CD4-positive, alpha-beta memory T cell (primary cell): ENCODE results near the gene REEP3. TPM values are rescaled to one million over a fixed set of nuclear protein-coding genes. Genes with fewer than 3 reads are reported as not detected.
A peak's percentile ranks its signal among the peaks of the same experiment; 100 is the strongest.
"Not testable (repeated sequence)": the region's sequence is repeated elsewhere in the genome, so short reads cannot be mapped to it uniquely, and the experiment has no call there.

Experiments used
- CTCF ChIA-PET: fragments of 350-600 bp; sonication (Branson Sonifier 250); formaldehyde crosslinking; loops from one replicate; lab custom pipeline; 2021; ENCODE audit warnings: inconsistent platforms; ENCODE audit not compliant: partially characterized antibody; lab: Charles Lee
- POLR2A ChIA-PET: fragments of 350-600 bp; sonication (Branson Sonifier 250); formaldehyde crosslinking; loops from one replicate; lab custom pipeline; 2021; ENCODE audit not compliant: partially characterized antibody; lab: Charles Lee
- DNase-seq, 5 donors: peaks; one replicate each; pipeline versions ENCODE4 v3.0.0 to v3.0.0-alpha.2; 2020 to 2022; ENCODE audit warnings: mixed read lengths in 1 of 5
- H3K27ac ChIP-seq: one replicate; pipeline ENCODE4 v1.7.0; 2013; ENCODE audit warnings: low read depth, low read length
- H3K27me3 ChIP-seq: 2 replicates; pipeline ENCODE4 v1.7.0; 2013; ENCODE audit warnings: mild to moderate bottlenecking, low read length, moderate library complexity; ENCODE audit not compliant: insufficient read depth
- H3K36me3 ChIP-seq: 2 replicates; pipeline ENCODE4 v1.7.0; 2013; ENCODE audit warnings: mild to moderate bottlenecking, low read length, moderate library complexity; ENCODE audit not compliant: insufficient read depth
- H3K4me1 ChIP-seq: 2 replicates; pipeline ENCODE4 v1.7.0; 2013; ENCODE audit warnings: mild to moderate bottlenecking, low read length, moderate library complexity; ENCODE audit not compliant: insufficient read depth
- H3K4me3 ChIP-seq, 2 donors: one replicate each; pipeline ENCODE4 v1.7.0; 2013; ENCODE audit warnings: low read length in 2 of 2, mild to moderate bottlenecking in 1 of 2
- H3K9me3 ChIP-seq, 2 donors: one replicate each; pipeline ENCODE4 v1.7.0; 2013; ENCODE audit warnings: low read length in 2 of 2, control low read depth in 1 of 2; ENCODE audit not compliant: control insufficient read depth in 1 of 2
- H3K27ac Mint-ChIP-seq, 7 donors: one replicate each; pipeline ENCODE4 v1.8.0; 2020 to 2021; ENCODE audit warnings: mixed read lengths in 7 of 7, mild to moderate bottlenecking in 6 of 7, inconsistent platforms in 3 of 7, moderate library complexity in 3 of 7
- H3K27me3 Mint-ChIP-seq, 2 donors: one replicate each; pipeline ENCODE4 v1.8.0; 2020 to 2021; ENCODE audit warnings: mixed read lengths in 2 of 2
- H3K36me3 Mint-ChIP-seq, 2 donors: one replicate each; pipeline ENCODE4 v1.8.0; 2020 to 2021; ENCODE audit warnings: mixed read lengths in 2 of 2, inconsistent platforms in 1 of 2, mild to moderate bottlenecking in 1 of 2
- H3K4me1 Mint-ChIP-seq, 4 donors: one replicate each; pipeline ENCODE4 v1.8.0; 2020 to 2021; ENCODE audit warnings: mixed read lengths in 4 of 4, mild to moderate bottlenecking in 1 of 4
- H3K4me3 Mint-ChIP-seq, 8 donors: one replicate each; pipeline ENCODE4 v1.8.0; 2020 to 2021; ENCODE audit warnings: mixed read lengths in 8 of 8, mild to moderate bottlenecking in 7 of 8, moderate library complexity in 6 of 8, inconsistent platforms in 3 of 8
- H3K9me3 Mint-ChIP-seq, 8 donors: one replicate each; pipeline ENCODE4 v1.8.0; 2020 to 2021; ENCODE audit warnings: mixed read lengths in 8 of 8, mild to moderate bottlenecking in 5 of 8, inconsistent platforms in 3 of 8, moderate library complexity in 1 of 8
- intact Hi-C: fragments of 100-400 bp; cut with micrococcal nuclease; formaldehyde crosslinking; loops from one replicate; pipeline ENCODE4 v1.15.1; 2023
- polyA plus RNA-seq, 2 donors: library from polyadenylated mRNA; unstranded; fragments of 300-500 nt; fragmentation: Illumina TruSeq; gene quantifications; one replicate each; pipeline ENCODE4 v1.2.3, GENCODE V29; 2021
- total RNA-seq, 2 experiments: library from RNA; stranded (reverse); gene quantifications; one replicate each; pipeline ENCODE4 v1.2.3, GENCODE V29; 2021

REEP3 gene
- total and polyA plus RNA-seq, 4 experiments from 2014 or later = 15.3 to 23.8 (median 18.7) TPM

- H3K36me3 ChIP-seq = no peaks in the 10 kb centered on the region
- H3K27me3 ChIP-seq = no peaks in the 10 kb centered on the region
- H3K27ac ChIP-seq = no peak overlapping the region
- intact Hi-C loops = no loop called here
- H3K4me1 ChIP-seq = no peaks in the 10 kb centered on the region
- H3K4me1 Mint-ChIP-seq = peaks cover 6 to 25% (median 11%) of the 10 kb centered on the region in 4 donors
- H3K4me3 ChIP-seq = no peak overlapping the region
- H3K9me3 Mint-ChIP-seq = no peaks in the 10 kb centered on the region
- no peaks in the 10 kb centered on the region for H3K27me3 Mint-ChIP-seq
- H3K36me3 Mint-ChIP-seq = peaks cover 14 to 16% of the 10 kb centered on the region in 2 donors
- no peak overlapping the region for H3K27ac Mint-ChIP-seq
- ChIA-PET POLR2A (no interaction called here), CTCF (interaction anchor here (2.3 kb wide), 1 partner anchor 330 kb away, joined by 6 read pairs; no protein-coding TSS in a partner anchor)
- H3K4me3 Mint-ChIP-seq = no peak overlapping the region
- no peak for DNase-seq
- no peaks in the 10 kb centered on the region for H3K9me3 ChIP-seq
Observed at GRCh38 chr10:63497321-63497720, 23.9 kb upstream of the REEP3 start.

GRCh38 chr10:63498665-63499064, 22.5 kb upstream of the REEP3 start:
- H3K27me3 Mint-ChIP-seq = no peaks in the 10 kb centered on the region
- peak overlapping the region in 3 of 7 donors; percentile 43 to 81 (median 66) for H3K27ac Mint-ChIP-seq
- peaks cover 8 to 28% (median 13%) of the 10 kb centered on the region in 4 donors for H3K4me1 Mint-ChIP-seq
- no peak overlapping the region for H3K27ac ChIP-seq
- ChIA-PET CTCF (no interaction called here), POLR2A (interaction anchor here (1.4 kb wide), 1 partner anchor 16 kb away, joined by 3 read pairs; no protein-coding TSS in a partner anchor)
- H3K9me3 Mint-ChIP-seq = no peaks in the 10 kb centered on the region
- peaks cover 14 to 16% of the 10 kb centered on the region in 2 donors for H3K36me3 Mint-ChIP-seq
- no peak overlapping the region for H3K4me3 Mint-ChIP-seq
- intact Hi-C loops = no loop called here
- no peak overlapping the region for H3K4me3 ChIP-seq
- H3K36me3 ChIP-seq = no peaks in the 10 kb centered on the region
- DNase-seq = no peak
- H3K9me3 ChIP-seq = no peaks in the 10 kb centered on the region
- no peaks in the 10 kb centered on the region for H3K27me3 ChIP-seq
- H3K4me1 ChIP-seq = no peaks in the 10 kb centered on the region

- DNase-seq, POLR2A ChIA-PET, H3K36me3 ChIP-seq, H3K27me3 ChIP-seq, H3K27me3 Mint-ChIP-seq, H3K9me3 Mint-ChIP-seq, H3K27ac ChIP-seq, intact Hi-C loops, H3K27ac Mint-ChIP-seq, H3K4me1 ChIP-seq, H3K9me3 ChIP-seq, H3K4me3 ChIP-seq: not testable (repeated sequence)
- Mint-ChIP-seq H3K4me3 (peak overlapping the region in 1 of 8 donors; percentile 57), H3K4me1 (peaks cover 14 to 36% (median 21%) of the 10 kb centered on the region in 4 donors), H3K36me3 (peaks cover 12 to 16% of the 10 kb centered on the region in 2 donors)
- CTCF ChIA-PET = interaction anchor here (1.2 kb wide), 1 partner anchor 9 kb away, joined by 6 read pairs; no protein-coding TSS in a partner anchor
Observed at GRCh38 chr10:63500551-63500950, 20.6 kb upstream of the REEP3 start.

GRCh38 chr10:63501954-63502353, 19.2 kb upstream of the REEP3 start:
- Mint-ChIP-seq H3K9me3 (no peaks in the 10 kb centered on the region), H3K4me3 (no peak overlapping the region), H3K27ac (no peak overlapping the region), H3K27me3 (no peaks in the 10 kb centered on the region), H3K36me3 (peaks cover 6 to 7% of the 10 kb centered on the region in 2 donors), H3K4me1 (peaks cover 18 to 41% (median 29%) of the 10 kb centered on the region in 4 donors)
- DNase-seq = no peak
- intact Hi-C loops = no loop called here
- POLR2A ChIA-PET = no interaction called here
- Histone ChIP-seq H3K4me1 (no peaks in the 10 kb centered on the region), H3K36me3 (no peaks in the 10 kb centered on the region), H3K27ac (no peak overlapping the region), H3K9me3 (no peaks in the 10 kb centered on the region), H3K27me3 (no peaks in the 10 kb centered on the region), H3K4me3 (no peak overlapping the region)
- CTCF ChIA-PET = interaction anchor here (0.7 to 1.3 kb wide), 2 partner anchors 113 to 127 kb away, joined by 3 to 4 read pairs; no protein-coding TSS in a partner anchor

GRCh38 chr10:63502832-63503231, 18.4 kb upstream of the REEP3 start:
- CTCF ChIA-PET = interaction anchor here (1.3 kb wide), 1 partner anchor 126 kb away, joined by 4 read pairs; no protein-coding TSS in a partner anchor
- intact Hi-C loops = no loop called here

GRCh38 chr10:63503395-63503794, 17.8 kb upstream of the REEP3 start:
- CTCF ChIA-PET = no interaction called here
- H3K27me3 ChIP-seq = no peaks in the 10 kb centered on the region
- Mint-ChIP-seq H3K36me3 (peaks cover 6 to 7% of the 10 kb centered on the region in 2 donors), H3K4me1 (peaks cover 21 to 37% (median 32%) of the 10 kb centered on the region in 4 donors), H3K27me3 (no peaks in the 10 kb centered on the region), H3K9me3 (no peaks in the 10 kb centered on the region), H3K27ac (no peak overlapping the region), H3K4me3 (no peak overlapping the region)
- H3K4me1 ChIP-seq = no peaks in the 10 kb centered on the region
- H3K4me3 ChIP-seq = no peak overlapping the region
- intact Hi-C loops = no loop called here
- H3K36me3 ChIP-seq = no peaks in the 10 kb centered on the region
- no peak overlapping the region for H3K27ac ChIP-seq
- H3K9me3 ChIP-seq = no peaks in the 10 kb centered on the region
- POLR2A ChIA-PET = interaction anchor here (1.2 kb wide), 1 partner anchor 12 kb away, joined by 3 read pairs; no protein-coding TSS in a partner anchor
- DNase-seq = no peak

More at GRCh38 chr10:63502832-63503231, 18.4 kb upstream of the REEP3 start:
- no peak overlapping the region for H3K4me3 ChIP-seq
- Mint-ChIP-seq H3K9me3 (no peaks in the 10 kb centered on the region), H3K36me3 (peaks cover 6 to 7% of the 10 kb centered on the region in 2 donors), H3K4me3 (no peak overlapping the region), H3K27ac (no peak overlapping the region), H3K27me3 (no peaks in the 10 kb centered on the region), H3K4me1 (peaks cover 20 to 37% (median 31%) of the 10 kb centered on the region in 4 donors)
- POLR2A ChIA-PET = interaction anchor here (0.7 kb wide), 1 partner anchor 37 kb away, joined by 3 read pairs; no protein-coding TSS in a partner anchor
- no peaks in the 10 kb centered on the region for H3K36me3 ChIP-seq
- no peaks in the 10 kb centered on the region for H3K4me1 ChIP-seq
- no peaks in the 10 kb centered on the region for H3K27me3 ChIP-seq
- no peak overlapping the region for H3K27ac ChIP-seq
- no peaks in the 10 kb centered on the region for H3K9me3 ChIP-seq
- no peak for DNase-seq

GRCh38 chr10:63504145-63504881, 16.9 kb upstream of the REEP3 start:
- Mint-ChIP-seq H3K9me3 (no peaks in the 10 kb centered on the region), H3K4me3 (no peak overlapping the region), H3K4me1 (peaks cover 19 to 37% (median 32%) of the 10 kb centered on the region in 4 donors), H3K27ac (peak overlapping the region in 3 of 7 donors; percentile 1 to 38 (median 3)), H3K27me3 (no peaks in the 10 kb centered on the region), H3K36me3 (peaks cover 5% of the 10 kb centered on the region in 2 donors)
- no peak overlapping the region for H3K4me3 ChIP-seq
- intact Hi-C loops = no loop called here
- H3K27me3 ChIP-seq = no peaks in the 10 kb centered on the region
- POLR2A ChIA-PET = interaction anchor here (1.2 kb wide), 1 partner anchor 11 kb away, joined by 3 read pairs; no protein-coding TSS in a partner anchor
- DNase-seq = no peak
- no peaks in the 10 kb centered on the region for H3K4me1 ChIP-seq
- H3K36me3 ChIP-seq = no peaks in the 10 kb centered on the region
- H3K27ac ChIP-seq = no peak overlapping the region
- no peaks in the 10 kb centered on the region for H3K9me3 ChIP-seq
- CTCF ChIA-PET = interaction anchor here (1.3 kb wide), 1 partner anchor 20 kb away, joined by 3 read pairs; no protein-coding TSS in a partner anchor
